HUES64 (cell line): ENCODE measurements around the gene SAA1. TPM values are rescaled to one million over a fixed set of nuclear protein-coding genes. Genes with fewer than 3 reads are reported as not detected.

ENCODE experiments used
- H3K27ac ChIP-seq: 2 replicates; pipeline ENCODE4 v1.7.0; 2013; ENCODE audit warnings: low read depth, low read length, inconsistent platforms
- H3K27me3 ChIP-seq: 2 replicates; pipeline ENCODE4 v1.6.1; 2013; ENCODE audit warnings: mild to moderate bottlenecking, low read length; ENCODE audit not compliant: insufficient read depth
- H3K36me3 ChIP-seq: 2 replicates; pipeline ENCODE4 v1.6.1; 2013; ENCODE audit warnings: mild to moderate bottlenecking, low read length; ENCODE audit not compliant: insufficient read depth
- H3K4me1 ChIP-seq: 2 replicates; pipeline ENCODE4 v1.6.1; 2013; ENCODE audit warnings: mild to moderate bottlenecking, low read length, moderate library complexity; ENCODE audit not compliant: insufficient read depth
- H3K4me3 ChIP-seq: 2 replicates; pipeline ENCODE4 v1.5.1; 2013; ENCODE audit warnings: mild to moderate bottlenecking, low read length, moderate library complexity
- H3K9ac ChIP-seq: 2 replicates; pipeline ENCODE4 v1.6.1; 2013; ENCODE audit warnings: mild to moderate bottlenecking, low read depth, low read length
- H3K9me3 ChIP-seq: 2 replicates; pipeline ENCODE4 v1.6.1; 2013; ENCODE audit warnings: low read depth, low read length; ENCODE audit not compliant: insufficient read depth
- WGBS: fragments of 150-250, 120-280 bp; methylation state at CpG from one replicate; pipeline ENCODE4 v1.1.7; 2013; ENCODE audit warnings: missing lambda C conversion rate; 5-methylcytosine and 5-hydroxymethylcytosine counted together
- polyA plus RNA-seq, 2 experiments: library from polyadenylated mRNA; stranded (reverse); fragments of 50-300 nt; gene quantifications; one replicate each; pipeline ENCODE4 v1.2.3, GENCODE V29; 2013

SAA1 gene
- not detected for polyA plus RNA-seq (2013, experiment 1 of 2)
- polyA plus RNA-seq (2013, experiment 2 of 2), result not detected

GRCh38 chr11:18265949-18266348, at the start of gene SAA1:
Gene SAA1 (plus strand): TSS chr11:18266264. CDS start chr11:18266888, 624 bp downstream.
- WGBS, result 90% methylated on average over 6 of the region's 8 CpGs
- H3K9ac ChIP-seq, result no peak within 1 kb of the TSS
- no peaks in the 10 kb centered on the region for H3K9me3 ChIP-seq
- H3K27me3 ChIP-seq, result no peaks in the 10 kb centered on the region
- no peak within 1 kb of the TSS for H3K27ac ChIP-seq
- no peaks in the 10 kb centered on the region for H3K4me1 ChIP-seq
- no peak within 1 kb of the TSS for H3K4me3 ChIP-seq
- no peaks in the 10 kb centered on the region for H3K36me3 ChIP-seq

- H3K9me3 ChIP-seq, result no peaks in the 10 kb centered on the region; the same call in 1 of the 2 replicates
- 93% methylated on average over 5 of the region's 5 CpGs for WGBS
- no peaks in the 10 kb centered on the region for H3K4me1 ChIP-seq
- H3K9ac ChIP-seq, result no peak overlapping the region
- no peak overlapping the region for H3K27ac ChIP-seq
- peaks cover 3% of the 10 kb centered on the region; the same call in 1 of the 2 replicates for H3K27me3 ChIP-seq
- no peaks in the 10 kb centered on the region for H3K36me3 ChIP-seq
- H3K4me3 ChIP-seq, result no peak overlapping the region
Measured at GRCh38 chr11:18221274-18221876, 44.7 kb upstream of the SAA1 start.

GRCh38 chr11:18222814-18223421, 43.1 kb upstream of the SAA1 start:
- H3K4me3 ChIP-seq, result no peak overlapping the region
- 91% methylated on average over 2 of the region's 3 CpGs for WGBS
- H3K27me3 ChIP-seq, result no peaks in the 10 kb centered on the region
- H3K4me1 ChIP-seq, result no peaks in the 10 kb centered on the region
- H3K9ac ChIP-seq, result no peak overlapping the region
- H3K36me3 ChIP-seq, result no peaks in the 10 kb centered on the region
- H3K27ac ChIP-seq, result no peak overlapping the region
- H3K9me3 ChIP-seq, result no peaks in the 10 kb centered on the region; the same call in 1 of the 2 replicates

GRCh38 chr11:18223591-18224387, 42.3 kb upstream of the SAA1 start:
- no peak overlapping the region for H3K4me3 ChIP-seq
- no peaks in the 10 kb centered on the region for H3K27me3 ChIP-seq
- H3K9ac ChIP-seq, result no peak overlapping the region
- H3K27ac ChIP-seq, result no peak overlapping the region
- 92% methylated on average over 3 of the region's 3 CpGs for WGBS
- H3K4me1 ChIP-seq, result no peaks in the 10 kb centered on the region
- no peaks in the 10 kb centered on the region; the same call in 1 of the 2 replicates for H3K9me3 ChIP-seq
- H3K36me3 ChIP-seq, result no peaks in the 10 kb centered on the region

GRCh38 chr11:18225913-18226312, 40.2 kb upstream of the SAA1 start:
- no peaks in the 10 kb centered on the region for H3K36me3 ChIP-seq
- no peak overlapping the region for H3K9ac ChIP-seq
- H3K27ac ChIP-seq, result no peak overlapping the region
- H3K9me3 ChIP-seq, result no peaks in the 10 kb centered on the region
- no peak overlapping the region for H3K4me3 ChIP-seq
- WGBS, result 84% methylated on average over 2 of the region's 2 CpGs
- H3K27me3 ChIP-seq, result no peaks in the 10 kb centered on the region
- H3K4me1 ChIP-seq, result no peaks in the 10 kb centered on the region

GRCh38 chr11:18229501-18229900, 36.6 kb upstream of the SAA1 start:
- 97% methylated on average over 2 of the region's 3 CpGs for WGBS
- Histone ChIP-seq H3K9me3 (no peaks in the 10 kb centered on the region), H3K27ac (no peak overlapping the region), H3K36me3 (no peaks in the 10 kb centered on the region), H3K4me3 (no peak overlapping the region), H3K4me1 (no peaks in the 10 kb centered on the region), H3K9ac (no peak overlapping the region), H3K27me3 (no peaks in the 10 kb centered on the region)

GRCh38 chr11:18230859-18231258, 35.2 kb upstream of the SAA1 start:
- H3K27ac ChIP-seq, result no peak overlapping the region
- 90% methylated on average over 2 of the region's 2 CpGs for WGBS
- no peak overlapping the region for H3K9ac ChIP-seq
- H3K9me3 ChIP-seq, result no peaks in the 10 kb centered on the region
- no peak overlapping the region for H3K4me3 ChIP-seq
- no peaks in the 10 kb centered on the region for H3K27me3 ChIP-seq
- no peaks in the 10 kb centered on the region for H3K36me3 ChIP-seq
- H3K4me1 ChIP-seq, result no peaks in the 10 kb centered on the region

GRCh38 chr11:18233912-18234311, 32.2 kb upstream of the SAA1 start:
- Histone ChIP-seq H3K27ac (no peak overlapping the region), H3K36me3 (no peaks in the 10 kb centered on the region), H3K27me3 (peaks cover 3% of the 10 kb centered on the region), H3K4me3 (no peak overlapping the region), H3K9ac (no peak overlapping the region), H3K4me1 (no peaks in the 10 kb centered on the region), H3K9me3 (no peaks in the 10 kb centered on the region)
- 89% methylated on average over 2 of the region's 4 CpGs for WGBS

- Histone ChIP-seq H3K36me3 (no peaks in the 10 kb centered on the region), H3K9me3 (no peaks in the 10 kb centered on the region), H3K27ac (no peak overlapping the region), H3K9ac (no peak overlapping the region), H3K27me3 (peaks cover 12% of the 10 kb centered on the region), H3K4me3 (no peak overlapping the region), H3K4me1 (no peaks in the 10 kb centered on the region)
- WGBS, result 82% methylated on average over 7 of the region's 8 CpGs
Measured at GRCh38 chr11:18235394-18236334, 30.4 kb upstream of the SAA1 start.

- no peaks in the 10 kb centered on the region for H3K4me1 ChIP-seq
- no peaks in the 10 kb centered on the region for H3K9me3 ChIP-seq
- H3K36me3 ChIP-seq, result no peaks in the 10 kb centered on the region
- H3K4me3 ChIP-seq, result no peak within 1 kb of the TSS
- WGBS, result 95% methylated on average over 2 of the region's 2 CpGs
- H3K27ac ChIP-seq, result no peak within 1 kb of the TSS
- H3K9ac ChIP-seq, result no peak within 1 kb of the TSS
- peaks cover 12% of the 10 kb centered on the region for H3K27me3 ChIP-seq
Measured at GRCh38 chr11:18236664-18237356, 29.3 kb upstream of the SAA1 start, which contains the start of gene SAA4. Gene SAA4 (minus strand): TSS chr11:18236802. CDS start chr11:18235926, 876 bp downstream.
